Esophagus muscularis mucosa (tissue), 4 donors: ENCODE results near the gene LPCAT1. TPM values are rescaled to one million over a fixed set of nuclear protein-coding genes. Genes with fewer than 3 reads are reported as not detected.
A peak's percentile ranks its signal among the peaks of the same experiment; 100 is the strongest.

Experiments used
- DNase-seq: peaks from one replicate; pipeline ENCODE4 v3.0.0-alpha.2; 2017; ENCODE audit errors: extremely low spot score
- H3K27ac ChIP-seq, 4 donors: fragments of 200-600 bp; sonication (generic); replicated peaks in 1 of 4; 1 replicate in 3 of 4; 2 replicates in 1 of 4; pipeline ENCODE4 v1.5.1; 2016 to 2019; ENCODE audit warnings: mild to moderate bottlenecking in 1 of 4
- H3K27me3 ChIP-seq, 4 donors: fragments of 200-600 bp; sonication (generic); one replicate each; pipeline versions ENCODE4 v1.5.1 to v1.6.0; 2016 to 2019
- H3K36me3 ChIP-seq, 4 donors: fragments of 200-600 bp; sonication (generic); one replicate each; pipeline ENCODE4 v1.5.1; 2016 to 2019
- H3K4me1 ChIP-seq, 4 donors: fragments of 200-600 bp; sonication (generic); one replicate each; pipeline ENCODE4 v1.5.1; 2016 to 2019
- H3K4me3 ChIP-seq, 4 donors: fragments of 200-600 bp; sonication (generic); 1 replicate in 2 of 4; 2 replicates in 2 of 4; pipeline ENCODE4 v1.5.1; 2016 to 2019; ENCODE audit warnings: mild to moderate bottlenecking in 4 of 4, moderate library complexity in 1 of 4
- H3K9me3 ChIP-seq, 4 donors: fragments of 200-600 bp; sonication (generic); 1 replicate in 3 of 4; 2 replicates in 1 of 4; pipeline ENCODE4 v1.5.1; 2016 to 2019
- CTCF ChIP-seq, 3 experiments: fragments of 200-600 bp in 2 of 3; fragments of 450-650 bp in 1 of 3; sonication (generic) in 2 of 3; IDR thresholded peaks; one replicate each; pipeline ENCODE4 v1.5.1; 2017 to 2019; ENCODE audit warnings: antibody characterized with exemption in 3 of 3, mild to moderate bottlenecking in 2 of 3, moderate library complexity in 1 of 3
- EP300 ChIP-seq: sonication (generic); formaldehyde crosslinking; IDR thresholded peaks from one replicate; pipeline ENCODE4 v1.6.1; 2017; ENCODE audit warnings: antibody characterized with exemption
- POLR2A ChIP-seq: fragments of 450-650 bp; IDR thresholded peaks from one replicate; pipeline ENCODE4 v1.6.1; 2017; ENCODE audit warnings: antibody characterized with exemption, moderate library complexity, mild to moderate bottlenecking, low read depth
- POLR2AphosphoS5 ChIP-seq, 2 donors: sonication (generic); formaldehyde crosslinking; IDR thresholded peaks; one replicate each; pipeline ENCODE4 v1.6.1; 2017; ENCODE audit warnings: antibody characterized with exemption in 2 of 2
- WGBS: methylation state at CpG from one replicate; pipeline ENCODE4 v1.1.5; 2018; 5-methylcytosine and 5-hydroxymethylcytosine counted together
- intact Hi-C: fragments of 100-400 bp; cut with DNase I; formaldehyde crosslinking; loops from one replicate; pipeline ENCODE4 v1.15.1; 2023
- total RNA-seq, 4 donors: library from RNA; depleted of rRNA; stranded (reverse); fragments of >200 nt; gene quantifications; one replicate each; pipeline versions ENCODE4 v1.1.0 to v1.2.1, GENCODE V29; 2016

The LPCAT1 gene
- total RNA-seq, 4 donors from 2014 or later = 22.5 to 51.7 (median 35.0) TPM

DNA sequence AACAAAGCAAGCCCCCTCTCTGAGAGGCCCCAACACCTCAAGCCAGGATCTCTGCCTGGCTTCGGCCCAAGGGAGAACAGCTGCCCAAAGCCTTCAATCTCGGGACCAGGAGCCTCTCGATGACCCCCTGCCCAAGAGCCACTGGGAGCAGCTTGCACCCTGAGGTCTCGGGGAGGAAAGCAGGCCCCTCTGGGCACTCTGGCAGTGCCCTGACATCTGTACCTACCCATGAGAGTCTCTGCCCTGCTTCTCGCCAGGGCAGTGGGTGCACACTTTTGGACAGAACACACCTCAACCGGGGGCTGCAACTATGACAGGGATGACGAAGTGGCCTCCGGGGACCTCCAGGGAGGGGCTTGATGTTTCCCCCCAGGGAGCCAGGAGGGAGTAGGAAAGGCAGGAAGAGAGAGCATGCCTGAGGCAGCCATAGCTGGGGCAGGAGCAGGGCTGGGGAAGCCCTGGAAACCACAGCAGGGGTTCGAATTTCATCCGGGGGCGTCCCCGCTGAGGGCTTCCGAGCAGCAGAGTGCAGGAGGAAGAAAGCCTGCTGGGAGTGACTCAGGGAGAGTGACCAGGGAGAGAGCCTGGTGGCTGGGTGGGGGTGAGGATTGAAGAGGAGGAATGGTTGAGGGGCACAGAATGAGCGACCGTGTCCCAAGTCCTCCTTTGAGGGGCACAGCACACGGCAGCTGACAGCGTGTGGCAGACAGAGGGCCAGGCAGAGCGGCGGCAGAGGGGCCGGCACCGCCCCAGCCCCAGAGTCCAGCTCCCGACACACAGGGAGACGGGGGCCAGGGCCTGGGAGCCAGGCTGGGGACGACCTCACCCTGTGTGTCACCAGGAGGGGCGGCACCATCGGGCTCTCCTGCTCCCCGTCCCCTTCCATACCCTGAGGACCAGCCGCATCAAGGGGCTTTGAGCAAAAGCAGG, 1.8 kb downstream of the LPCAT1 start:
- Histone ChIP-seq H3K4me3 (peak overlapping the region; percentile 90 to 91 (median 90)), H3K36me3 (peaks cover 0 to 33% (median 20%) of the 10 kb centered on the region in 4 donors), H3K4me1 (peaks cover 9 to 32% (median 29%) of the 10 kb centered on the region in 4 donors), H3K9me3 (no peaks in the 10 kb centered on the region), H3K27ac (no peak overlapping the region), H3K27me3 (no peaks in the 10 kb centered on the region)
- TF ChIP-seq EP300 = no peak
- 76% methylated on average over 21 of the region's 28 CpGs for WGBS
- no peak for DNase-seq
- intact Hi-C loops = loop anchor here (10.0 kb wide), 2 partner anchors 73 to 123 kb away; no protein-coding TSS in a partner anchor

DNA sequence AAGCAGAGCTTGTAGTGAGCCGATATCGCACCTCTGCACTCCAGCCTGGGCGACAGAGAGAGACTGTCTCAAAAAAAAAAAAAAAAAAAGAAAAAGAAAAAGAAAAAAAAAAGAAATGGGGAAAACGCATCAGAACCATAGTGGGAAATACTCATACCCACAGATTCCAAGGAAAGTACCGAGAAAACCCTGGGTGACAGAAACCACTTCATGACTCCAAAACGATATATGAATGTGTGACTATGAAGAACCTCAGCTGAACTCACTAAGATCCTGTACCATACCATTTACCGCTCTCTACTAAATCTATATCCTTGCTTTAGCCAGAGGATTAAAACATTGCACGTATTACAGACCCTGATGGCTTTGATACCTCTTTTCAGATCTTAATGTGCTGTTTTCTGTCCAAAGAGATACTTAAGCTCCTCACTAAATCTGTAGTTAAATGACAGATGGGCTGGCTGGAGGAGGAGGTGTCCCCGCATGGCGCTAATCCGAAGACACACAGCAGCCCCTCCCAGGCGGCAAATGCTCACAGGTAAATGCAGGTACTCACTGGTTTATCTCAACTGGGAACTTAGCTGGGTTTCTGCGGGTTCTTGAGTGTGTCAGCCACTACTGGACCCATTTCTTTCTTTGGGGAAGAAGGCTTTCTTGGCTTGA, 2.8 kb downstream of the LPCAT1 start:
- Histone ChIP-seq H3K4me1 (peaks cover 9 to 40% (median 37%) of the 10 kb centered on the region in 4 donors), H3K9me3 (no peaks in the 10 kb centered on the region), H3K36me3 (peaks cover 0 to 41% (median 22%) of the 10 kb centered on the region in 4 donors), H3K27ac (no peak overlapping the region), H3K4me3 (no peak overlapping the region), H3K27me3 (no peaks in the 10 kb centered on the region)
- DNase-seq = no peak
- TF ChIP-seq CTCF (IDR thresholded peaks at IDR 0.05) (no peak), POLR2A (no peak), POLR2AphosphoS5 (IDR thresholded peaks at IDR 0.05) (no peak), EP300 (no peak)
- intact Hi-C loops = loop anchor here (10.0 kb wide), 2 partner anchors 74 to 124 kb away; no protein-coding TSS in a partner anchor
- WGBS = 93% methylated on average over 13 of the region's 13 CpGs

DNA sequence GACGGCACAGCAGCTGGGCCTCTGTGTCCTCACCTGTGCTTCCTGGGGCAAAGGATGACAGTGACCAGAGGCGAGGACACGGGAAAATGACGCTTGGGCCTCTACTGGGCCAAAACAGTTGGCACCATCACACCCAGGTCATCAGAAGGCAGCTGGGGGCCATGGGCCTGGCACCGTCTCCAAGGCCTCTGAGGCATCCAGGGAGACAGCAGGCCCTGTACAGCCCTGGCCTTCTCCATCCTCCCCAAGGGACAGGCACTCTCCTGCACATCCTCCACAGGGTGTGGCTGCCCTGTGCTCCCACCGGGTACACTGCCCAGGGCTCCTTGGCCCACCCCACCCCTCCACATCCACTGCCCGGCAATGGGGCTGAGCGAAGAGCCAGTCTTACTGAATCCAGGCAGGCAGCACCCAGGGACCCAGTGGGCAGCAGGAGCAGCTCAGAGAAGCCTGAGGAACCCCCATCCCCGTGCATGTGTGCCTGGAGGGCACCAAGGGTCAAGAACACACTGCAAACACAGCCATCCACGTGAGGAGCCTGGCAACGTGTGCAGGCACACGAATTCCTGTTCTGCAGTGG, 4.0 kb downstream of the LPCAT1 start:
- no peak overlapping the region for H3K27ac ChIP-seq
- H3K4me1 ChIP-seq = peaks cover 9 to 43% (median 38%) of the 10 kb centered on the region in 4 donors
- peaks cover 0 to 43% (median 23%) of the 10 kb centered on the region in 4 donors for H3K36me3 ChIP-seq
- intact Hi-C loops = loop anchor here (10.0 kb wide), 2 partner anchors 75 to 125 kb away; no protein-coding TSS in a partner anchor
- H3K27me3 ChIP-seq = no peaks in the 10 kb centered on the region
- DNase-seq = no peak
- no peak overlapping the region for H3K4me3 ChIP-seq
- 94% methylated on average over 9 of the region's 12 CpGs for WGBS
- no peaks in the 10 kb centered on the region for H3K9me3 ChIP-seq
- TF ChIP-seq POLR2A = no peak
- no peak for TF ChIP-seq CTCF (IDR thresholded peaks at IDR 0.05)
- TF ChIP-seq EP300 = no peak
- TF ChIP-seq POLR2AphosphoS5 (IDR thresholded peaks at IDR 0.05) = no peak

DNA sequence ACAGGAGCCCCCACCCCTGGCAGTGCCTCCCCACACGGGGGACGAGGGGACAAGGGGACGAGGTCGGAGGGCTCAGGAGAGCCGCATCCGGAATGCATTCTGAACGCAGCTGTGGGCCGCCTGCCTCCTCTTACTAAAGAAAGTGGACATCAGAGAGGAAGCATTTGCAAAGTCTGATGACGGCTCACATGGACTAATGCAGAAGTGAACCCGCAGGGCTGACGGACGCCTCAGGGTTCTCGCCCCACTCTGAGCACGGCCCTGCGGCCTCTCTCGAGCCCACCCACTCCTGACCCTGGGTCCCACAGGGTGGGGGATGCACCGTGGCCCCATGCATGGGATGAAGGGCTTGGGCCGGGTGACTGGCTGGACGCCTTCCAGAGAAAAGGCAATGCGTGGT, 5.9 kb downstream of the LPCAT1 start:
- Histone ChIP-seq H3K27me3 (no peaks in the 10 kb centered on the region), H3K9me3 (no peaks in the 10 kb centered on the region), H3K36me3 (peaks cover 0 to 46% (median 36%) of the 10 kb centered on the region in 4 donors), H3K27ac (no peak overlapping the region), H3K4me3 (no peak overlapping the region), H3K4me1 (peaks cover 4 to 32% (median 28%) of the 10 kb centered on the region in 4 donors)
- no peak for DNase-seq
- intact Hi-C loops = no loop called here
- 91% methylated on average over 20 of the region's 20 CpGs for WGBS
- TF ChIP-seq EP300 = no peak
- TF ChIP-seq POLR2A = no peak
- no peak for TF ChIP-seq CTCF (IDR thresholded peaks at IDR 0.05)
- TF ChIP-seq POLR2AphosphoS5 (IDR thresholded peaks at IDR 0.05) = no peak
